Osteocyte (in vitro differentiated cells): ENCODE results near the gene SAMD13. TPM values are rescaled to one million over a fixed set of nuclear protein-coding genes. Genes with fewer than 3 reads are reported as not detected.

Experiments
- DNase-seq: peaks from one replicate; pipeline ENCODE4 v3.0.0; 2021; ENCODE audit warnings: mixed read lengths; ENCODE audit not compliant: unreplicated experiment; ENCODE audit errors: extremely low spot score
- H3K27ac Mint-ChIP-seq: one replicate; pipeline ENCODE4 v1.8.0; 2021; ENCODE audit warnings: mild to moderate bottlenecking, mixed read lengths; ENCODE audit not compliant: unreplicated experiment
- H3K27me3 Mint-ChIP-seq: one replicate; pipeline ENCODE4 v1.8.0; 2021; ENCODE audit warnings: mixed read lengths; ENCODE audit not compliant: unreplicated experiment
- H3K36me3 Mint-ChIP-seq: one replicate; pipeline ENCODE4 v1.8.0; 2021; ENCODE audit warnings: mixed read lengths; ENCODE audit not compliant: unreplicated experiment
- H3K4me1 Mint-ChIP-seq: one replicate; pipeline ENCODE4 v1.8.0; 2021; ENCODE audit warnings: mixed read lengths; ENCODE audit not compliant: unreplicated experiment
- H3K4me3 Mint-ChIP-seq: one replicate; pipeline ENCODE4 v1.8.0; 2021; ENCODE audit warnings: mild to moderate bottlenecking, moderate library complexity, mixed read lengths; ENCODE audit not compliant: unreplicated experiment
- H3K9me3 Mint-ChIP-seq: one replicate; pipeline ENCODE4 v1.8.0; 2021; ENCODE audit warnings: mixed read lengths; ENCODE audit not compliant: unreplicated experiment
- total RNA-seq: library from RNA; stranded (reverse); gene quantifications from 2 replicates; pipeline ENCODE4 v1.2.1, GENCODE V29; 2021
- TF ChIP-seq, protein P1 (sequence below): fragments of 200-600 bp; sonication (generic); IDR thresholded peaks from 2 replicates; pipeline ENCODE4 v1.5.0; 2021; ENCODE audit warnings: antibody characterized with exemption, mild to moderate bottlenecking, moderate library complexity

The SAMD13 gene
- total RNA-seq, 1 donor from 2014 or later = 0.99 TPM

DNA sequence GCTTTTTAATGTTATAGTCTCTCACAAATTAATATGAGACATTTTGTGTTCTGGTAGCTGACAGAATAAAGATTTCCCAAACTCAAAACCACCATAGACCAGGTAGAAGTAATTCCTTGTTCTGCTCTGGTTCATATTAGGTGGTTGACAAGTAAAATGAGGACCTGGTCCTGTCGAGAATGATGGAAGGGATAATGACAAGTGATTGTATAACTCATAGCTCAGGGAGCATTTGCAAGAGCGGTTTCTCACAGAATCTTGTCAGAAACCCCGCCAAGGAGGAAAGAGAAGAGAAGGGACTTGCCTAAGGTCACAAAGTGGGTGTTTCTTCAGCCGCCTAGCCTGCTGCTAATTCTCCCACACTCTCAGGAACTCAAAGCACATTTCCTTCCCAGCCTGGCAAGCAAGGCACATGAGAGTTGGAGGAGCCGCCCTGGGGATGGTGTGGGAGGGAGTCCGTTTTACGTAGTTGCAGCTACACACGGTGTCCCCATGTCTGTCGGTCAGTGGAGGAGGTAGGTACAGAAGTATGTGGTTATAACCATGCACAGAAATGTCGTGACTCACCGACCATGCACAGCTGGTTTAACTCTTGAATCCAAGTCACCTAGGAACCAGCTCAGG, 46.5 kb downstream of the SAMD13 start:
- Mint-ChIP-seq H3K27ac (no peak overlapping the region), H3K4me1 (no peaks in the 10 kb centered on the region), H3K36me3 (no peaks in the 10 kb centered on the region), H3K9me3 (no peaks in the 10 kb centered on the region), H3K27me3 (no peaks in the 10 kb centered on the region), H3K4me3 (no peak overlapping the region)
- DNase-seq = no peak
- TF ChIP-seq, protein P1, sequence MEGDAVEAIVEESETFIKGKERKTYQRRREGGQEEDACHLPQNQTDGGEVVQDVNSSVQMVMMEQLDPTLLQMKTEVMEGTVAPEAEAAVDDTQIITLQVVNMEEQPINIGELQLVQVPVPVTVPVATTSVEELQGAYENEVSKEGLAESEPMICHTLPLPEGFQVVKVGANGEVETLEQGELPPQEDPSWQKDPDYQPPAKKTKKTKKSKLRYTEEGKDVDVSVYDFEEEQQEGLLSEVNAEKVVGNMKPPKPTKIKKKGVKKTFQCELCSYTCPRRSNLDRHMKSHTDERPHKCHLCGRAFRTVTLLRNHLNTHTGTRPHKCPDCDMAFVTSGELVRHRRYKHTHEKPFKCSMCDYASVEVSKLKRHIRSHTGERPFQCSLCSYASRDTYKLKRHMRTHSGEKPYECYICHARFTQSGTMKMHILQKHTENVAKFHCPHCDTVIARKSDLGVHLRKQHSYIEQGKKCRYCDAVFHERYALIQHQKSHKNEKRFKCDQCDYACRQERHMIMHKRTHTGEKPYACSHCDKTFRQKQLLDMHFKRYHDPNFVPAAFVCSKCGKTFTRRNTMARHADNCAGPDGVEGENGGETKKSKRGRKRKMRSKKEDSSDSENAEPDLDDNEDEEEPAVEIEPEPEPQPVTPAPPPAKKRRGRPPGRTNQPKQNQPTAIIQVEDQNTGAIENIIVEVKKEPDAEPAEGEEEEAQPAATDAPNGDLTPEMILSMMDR = no peak

DNA sequence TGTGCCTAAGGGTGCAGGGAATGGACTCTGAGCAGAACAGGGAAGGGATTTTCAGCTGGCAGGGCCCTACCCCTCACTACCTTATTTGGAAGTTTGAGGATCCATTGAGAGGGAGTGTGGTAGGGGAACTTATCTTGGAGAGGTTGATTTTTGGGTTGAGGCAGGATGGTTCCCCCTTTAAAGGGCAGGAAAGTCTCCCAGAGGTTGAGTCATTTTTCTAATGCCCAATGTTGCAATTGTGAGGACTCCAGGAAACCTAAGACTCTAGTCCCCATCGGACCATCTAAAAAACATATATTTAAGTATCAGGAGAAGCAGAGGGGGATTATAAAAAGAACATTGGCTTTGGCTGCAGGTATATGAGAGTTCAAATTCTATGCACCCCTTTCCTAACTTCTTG, 47.3 kb downstream of the SAMD13 start:
- no peaks in the 10 kb centered on the region for H3K9me3 Mint-ChIP-seq
- no peak for DNase-seq
- no peaks in the 10 kb centered on the region for H3K4me1 Mint-ChIP-seq
- H3K27me3 Mint-ChIP-seq = no peaks in the 10 kb centered on the region
- TF ChIP-seq, protein P1 = no peak
- H3K36me3 Mint-ChIP-seq = no peaks in the 10 kb centered on the region
- no peak overlapping the region for H3K27ac Mint-ChIP-seq
- H3K4me3 Mint-ChIP-seq = no peak overlapping the region

DNA sequence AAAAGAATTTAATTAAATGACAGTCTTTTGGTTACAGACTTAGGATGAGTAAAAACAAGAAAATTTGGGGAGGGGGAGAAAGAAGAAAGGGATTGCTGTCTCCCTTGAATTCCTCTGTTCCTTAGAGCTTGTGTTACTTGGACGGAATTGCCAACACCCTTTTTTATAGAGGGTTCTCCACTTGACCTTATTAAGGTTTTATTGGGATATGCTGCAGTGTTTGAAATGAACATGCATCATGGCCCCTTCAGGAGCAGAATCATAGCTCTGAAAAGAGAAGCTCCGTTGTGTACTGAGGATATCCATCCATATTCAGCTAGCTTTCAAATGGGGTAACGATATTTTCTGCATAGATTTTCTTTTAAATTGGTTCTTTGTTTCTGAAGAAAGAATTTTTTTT, 48.6 kb downstream of the SAMD13 start:
- Mint-ChIP-seq H3K27me3 (no peaks in the 10 kb centered on the region), H3K9me3 (no peaks in the 10 kb centered on the region), H3K36me3 (no peaks in the 10 kb centered on the region), H3K27ac (no peak overlapping the region), H3K4me3 (no peak overlapping the region), H3K4me1 (no peaks in the 10 kb centered on the region)
- TF ChIP-seq, protein P1 = no peak
- DNase-seq = no peak

DNA sequence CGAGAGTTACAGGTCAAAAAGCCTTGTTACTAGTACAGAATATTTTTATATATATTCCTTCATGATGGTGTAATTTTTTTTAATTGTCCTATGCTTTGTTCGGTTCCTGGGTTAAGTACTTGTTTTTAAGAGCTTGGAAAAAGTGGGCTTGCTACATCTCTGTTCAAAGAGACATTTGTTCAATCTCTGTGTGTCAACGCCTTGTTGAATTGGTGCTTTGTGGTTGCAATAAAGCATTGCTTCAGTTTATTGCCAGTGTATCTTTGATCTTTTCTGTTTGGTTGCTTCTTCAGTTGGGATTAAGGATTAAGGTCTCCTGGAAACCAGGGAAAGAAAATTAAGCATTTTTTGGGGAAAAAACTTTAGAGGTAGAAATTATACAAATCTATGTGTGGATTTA, 49.0 kb downstream of the SAMD13 start:
- TF ChIP-seq, protein P1 = no peak
- no peaks in the 10 kb centered on the region for H3K9me3 Mint-ChIP-seq
- no peak for DNase-seq
- no peak overlapping the region for H3K4me3 Mint-ChIP-seq
- H3K27ac Mint-ChIP-seq = no peak overlapping the region
- no peaks in the 10 kb centered on the region for H3K27me3 Mint-ChIP-seq
- no peaks in the 10 kb centered on the region for H3K36me3 Mint-ChIP-seq
- H3K4me1 Mint-ChIP-seq = no peaks in the 10 kb centered on the region

DNA sequence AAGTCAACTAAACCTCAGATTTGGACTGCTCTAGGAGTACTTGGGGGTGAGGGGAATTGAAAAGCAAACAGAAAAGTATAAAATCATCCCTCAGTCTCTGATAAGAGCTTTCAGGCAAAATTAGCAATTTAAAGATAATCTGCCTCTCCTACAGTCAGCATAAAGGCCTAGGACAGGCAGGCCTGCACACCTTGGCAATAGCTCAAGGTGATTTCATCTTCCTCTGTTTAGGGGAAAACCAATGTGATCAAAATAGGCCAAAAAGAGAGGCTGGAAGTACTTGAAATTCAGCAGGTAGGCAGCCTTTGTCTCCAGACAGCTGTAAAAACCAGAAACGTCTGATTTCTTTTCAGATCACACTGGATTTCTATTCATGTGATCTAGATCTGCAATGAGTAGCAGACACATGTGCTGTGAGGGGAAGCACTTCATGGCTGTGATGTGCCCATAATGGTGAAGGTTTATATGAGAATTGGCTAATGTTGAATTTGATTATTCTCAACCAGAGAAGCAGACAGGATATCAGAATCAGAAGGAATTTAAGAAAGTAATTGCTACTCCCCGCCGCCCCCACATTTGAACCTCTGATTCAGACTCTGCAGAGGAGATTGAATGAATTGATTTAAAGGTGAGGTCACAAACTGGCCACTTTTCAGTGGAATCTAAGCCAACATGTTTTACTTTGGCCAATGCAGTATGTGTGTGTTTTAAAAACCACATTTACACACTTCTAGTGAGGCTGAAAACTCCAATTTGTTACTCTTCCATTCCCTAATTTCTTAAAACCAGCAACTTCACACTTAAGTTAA, 51.0 kb downstream of the SAMD13 start:
- TF ChIP-seq, protein P1 = no peak
- H3K9me3 Mint-ChIP-seq = no peaks in the 10 kb centered on the region
- H3K4me3 Mint-ChIP-seq = no peak overlapping the region

More for the DNA sequence above, 51.0 kb downstream of the SAMD13 start:
- no peak for DNase-seq
- H3K27me3 Mint-ChIP-seq = no peaks in the 10 kb centered on the region
- no peaks in the 10 kb centered on the region for H3K36me3 Mint-ChIP-seq
- H3K4me1 Mint-ChIP-seq = no peaks in the 10 kb centered on the region
- H3K27ac Mint-ChIP-seq = no peak overlapping the region
